B cell (primary cell): Measurements from ENCODE around the gene BLOC1S5.

Source experiments
- EZH2 ChIP-seq: IDR thresholded peaks from 2 replicates; pipeline ENCODE4 v1.6.1; 2012; ENCODE audit warnings: borderline replicate concordance, low read depth, mild to moderate bottlenecking, moderate library complexity, low read length; ENCODE audit not compliant: insufficient read depth, poor library complexity, severe bottlenecking
- TF ChIP-seq, protein P1 (sequence below): fragments of 200-600 bp; IDR thresholded peaks from one replicate; pipeline ENCODE4 v1.8.0; 2022; ENCODE audit warnings: antibody characterized with exemption, mild to moderate bottlenecking

DNA sequence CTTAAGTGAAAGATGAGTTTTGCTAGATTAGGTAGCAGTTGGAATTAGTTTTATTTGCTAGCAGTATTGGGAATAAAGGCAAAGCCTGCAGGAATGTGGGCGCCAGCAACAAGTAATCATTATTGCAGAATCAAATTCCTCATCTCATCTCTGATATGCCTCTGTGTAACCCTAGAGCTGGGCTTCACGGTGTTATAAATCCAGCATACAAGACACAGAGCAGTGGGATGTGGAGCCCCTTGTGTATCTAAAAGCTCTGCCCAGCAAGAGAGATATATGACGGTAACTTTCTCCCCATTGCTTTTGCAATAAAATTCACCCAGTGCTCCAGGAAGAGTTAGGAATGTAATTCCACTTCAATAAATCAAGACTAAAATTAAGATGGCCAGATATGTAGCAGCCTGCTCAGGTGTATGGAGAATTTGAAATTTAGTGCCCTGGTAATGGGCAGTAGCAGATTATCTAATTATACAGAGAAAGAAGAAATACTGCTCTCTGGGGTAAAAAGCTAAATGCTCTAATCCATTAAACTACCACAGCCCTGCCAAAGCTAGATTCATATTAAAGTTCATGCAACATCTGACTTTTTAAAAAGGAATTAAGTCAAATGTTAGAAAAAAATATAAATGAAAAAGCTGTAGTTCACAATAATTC is 5.6 kb upstream of the BLOC1S5 start:
- TF ChIP-seq, protein P1, sequence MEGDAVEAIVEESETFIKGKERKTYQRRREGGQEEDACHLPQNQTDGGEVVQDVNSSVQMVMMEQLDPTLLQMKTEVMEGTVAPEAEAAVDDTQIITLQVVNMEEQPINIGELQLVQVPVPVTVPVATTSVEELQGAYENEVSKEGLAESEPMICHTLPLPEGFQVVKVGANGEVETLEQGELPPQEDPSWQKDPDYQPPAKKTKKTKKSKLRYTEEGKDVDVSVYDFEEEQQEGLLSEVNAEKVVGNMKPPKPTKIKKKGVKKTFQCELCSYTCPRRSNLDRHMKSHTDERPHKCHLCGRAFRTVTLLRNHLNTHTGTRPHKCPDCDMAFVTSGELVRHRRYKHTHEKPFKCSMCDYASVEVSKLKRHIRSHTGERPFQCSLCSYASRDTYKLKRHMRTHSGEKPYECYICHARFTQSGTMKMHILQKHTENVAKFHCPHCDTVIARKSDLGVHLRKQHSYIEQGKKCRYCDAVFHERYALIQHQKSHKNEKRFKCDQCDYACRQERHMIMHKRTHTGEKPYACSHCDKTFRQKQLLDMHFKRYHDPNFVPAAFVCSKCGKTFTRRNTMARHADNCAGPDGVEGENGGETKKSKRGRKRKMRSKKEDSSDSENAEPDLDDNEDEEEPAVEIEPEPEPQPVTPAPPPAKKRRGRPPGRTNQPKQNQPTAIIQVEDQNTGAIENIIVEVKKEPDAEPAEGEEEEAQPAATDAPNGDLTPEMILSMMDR, result no peak
- no peak for TF ChIP-seq EZH2
